CD4-positive, alpha-beta T cell (primary cell): ENCODE data around the gene PRICKLE4. TPM values are rescaled to one million over a fixed set of nuclear protein-coding genes. Genes with fewer than 3 reads are reported as not detected.

ENCODE experiments used
- ATAC-seq: fragments of 200-7000 bp; cut with Tn5 transposase; one replicate; pipeline ENCODE4 v1.10.0; 2022; ENCODE audit warnings: mild to moderate bottlenecking; ENCODE audit not compliant: poor library complexity
- CTCF ChIA-PET: fragments of 350-600 bp; sonication (Branson Sonifier 250); formaldehyde crosslinking; loops from one replicate; lab custom pipeline; 2021; ENCODE audit warnings: antibody characterized with exemption, inconsistent platforms; lab: Charles Lee
- POLR2A ChIA-PET: fragments of 350-600 bp; sonication (Branson Sonifier 250); formaldehyde crosslinking; loops from one replicate; lab custom pipeline; 2021; ENCODE audit warnings: antibody characterized with exemption, inconsistent platforms; lab: Charles Lee
- DNase-seq, 14 experiments: peaks; one replicate each; pipeline ENCODE4 v3.0.0-alpha.2; 2013 to 2020; ENCODE audit warnings: mixed read lengths in 2 of 14
- H3K27ac ChIP-seq, 2 donors: one replicate each; pipeline versions ENCODE4 v1.5.1 to v1.7.0; 2013; ENCODE audit warnings: low read length in 2 of 2, low read depth in 1 of 2, mild to moderate bottlenecking in 1 of 2
- H3K27me3 ChIP-seq, 2 experiments: 1 replicate in 1 of 2; 2 replicates in 1 of 2; pipeline versions ENCODE4 v1.6.1 to v1.7.0; 2013; ENCODE audit warnings: low read length in 2 of 2, control low read depth in 1 of 2, mild to moderate bottlenecking in 1 of 2, moderate library complexity in 1 of 2; ENCODE audit not compliant: insufficient read depth in 2 of 2, control insufficient read depth in 1 of 2
- H3K36me3 ChIP-seq: one replicate; pipeline ENCODE4 v1.6.1; 2013; ENCODE audit warnings: low read length, control low read depth; ENCODE audit not compliant: insufficient read depth
- H3K4me1 ChIP-seq: one replicate; pipeline ENCODE4 v1.6.1; 2013; ENCODE audit warnings: low read length, control low read depth; ENCODE audit not compliant: insufficient read depth
- H3K4me3 ChIP-seq: one replicate; pipeline ENCODE4 v1.5.1; 2013; ENCODE audit warnings: mild to moderate bottlenecking, low read length, moderate library complexity
- H3K9me3 ChIP-seq, 2 experiments: 1 replicate in 1 of 2; 2 replicates in 1 of 2; pipeline versions ENCODE4 v1.6.1 to v1.7.0; 2013; ENCODE audit warnings: low read length in 2 of 2, mild to moderate bottlenecking in 2 of 2, control low read depth in 1 of 2, moderate library complexity in 1 of 2; ENCODE audit not compliant: control insufficient read depth in 1 of 2, insufficient read depth in 1 of 2
- H3K27ac Mint-ChIP-seq: one replicate; pipeline ENCODE4 v1.8.0; 2020; ENCODE audit warnings: mixed read lengths
- H3K27me3 Mint-ChIP-seq: one replicate; pipeline ENCODE4 v1.8.0; 2021; ENCODE audit warnings: mixed read lengths
- H3K36me3 Mint-ChIP-seq: one replicate; pipeline ENCODE4 v1.8.0; 2021; ENCODE audit warnings: low read depth, mixed read lengths
- H3K4me1 Mint-ChIP-seq: one replicate; pipeline ENCODE4 v1.8.0; 2021; ENCODE audit warnings: low read depth, mixed read lengths
- H3K4me3 Mint-ChIP-seq: one replicate; pipeline ENCODE4 v1.8.0; 2020; ENCODE audit warnings: mild to moderate bottlenecking, mixed read lengths
- H3K9me3 Mint-ChIP-seq: one replicate; pipeline ENCODE4 v1.8.0; 2020; ENCODE audit warnings: mixed read lengths
- intact Hi-C, 2 experiments: fragments of 100-400 bp; cut with DNase I in 1 of 2; cut with micrococcal nuclease in 1 of 2; formaldehyde crosslinking; loops; one replicate each; pipeline versions ENCODE4 v1.15.1 to v1.9.0; 2023 to 2025; cut with DNase I, micrococcal nuclease
- total RNA-seq, 174 experiments: library from RNA in 2 of 174; stranded (reverse) in 2 of 174; gene quantifications; one replicate each; pipeline ENCODE4 v1.2.3 and lab custom pipeline; 2021 to 2026
- TF ChIP-seq, protein P1 (sequence below): fragments of 200-600 bp; IDR thresholded peaks from one replicate; pipeline ENCODE4 v1.8.0; 2022; ENCODE audit warnings: antibody characterized with exemption, mild to moderate bottlenecking

The PRICKLE4 gene
- total RNA-seq, 2 experiments from 2014 or later = not detected

DNA sequence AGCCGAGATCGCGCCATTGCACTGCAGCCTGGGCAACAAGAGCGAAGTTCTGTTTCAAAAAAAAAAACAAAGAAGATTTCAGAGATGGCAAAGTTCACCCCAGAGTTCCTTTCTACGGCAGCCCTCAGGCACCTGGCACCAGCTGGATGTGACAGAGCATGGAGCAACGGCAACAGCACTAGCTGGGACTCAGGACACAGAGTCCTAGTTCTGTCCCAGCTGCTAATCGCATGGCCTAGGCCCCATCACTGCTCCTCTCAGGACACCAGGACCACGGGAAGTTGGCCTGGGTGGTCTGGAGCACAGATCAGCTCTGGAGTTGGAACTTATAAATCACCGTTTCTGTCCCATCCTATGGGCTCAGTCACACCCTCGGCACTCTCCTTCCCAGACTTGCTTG is 34.5 kb upstream of the PRICKLE4 start:
- POLR2A ChIA-PET = no interaction called here
- intact Hi-C loops = no loop called here
- H3K4me1 ChIP-seq = no peaks in the 10 kb centered on the region

DNA sequence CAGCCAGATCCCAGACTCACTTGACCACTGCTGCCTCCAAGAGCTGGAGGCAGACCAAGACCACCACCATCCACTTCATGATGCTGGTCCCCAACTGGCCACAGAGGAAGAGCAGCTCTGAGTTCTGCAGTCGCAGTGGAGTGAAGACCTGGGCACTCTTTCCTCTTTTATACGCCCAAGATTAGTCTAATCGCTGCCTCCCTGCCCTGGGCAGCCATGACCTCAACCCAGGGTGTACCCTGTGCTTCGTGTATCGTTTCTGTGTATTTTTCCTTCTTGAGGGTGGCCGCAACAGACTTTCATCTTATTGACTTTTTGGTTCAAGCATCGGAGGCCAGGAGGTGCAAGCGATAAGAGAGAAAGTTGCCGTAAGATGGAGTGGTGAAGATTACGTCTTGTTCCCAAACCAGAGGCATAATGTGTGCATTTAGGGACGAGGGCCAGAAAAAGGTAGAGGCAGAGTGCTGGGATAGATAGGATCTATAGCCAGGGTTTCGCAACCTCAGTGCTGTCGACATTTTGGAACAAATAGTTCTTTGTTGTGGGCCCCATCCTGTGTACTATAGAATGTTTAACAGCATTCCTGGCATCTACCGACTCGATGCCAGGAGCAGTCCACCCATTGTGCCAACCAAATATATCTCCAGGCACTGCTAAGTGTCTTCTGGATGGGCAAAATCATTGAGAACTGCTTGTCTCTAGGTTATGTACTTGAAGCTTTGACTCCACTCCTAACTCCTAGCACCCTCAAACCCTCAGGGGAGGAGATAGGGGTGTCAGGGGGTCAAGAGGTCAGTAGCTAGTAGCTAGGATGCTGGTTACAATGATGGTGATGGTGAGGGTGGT is 33.1 kb upstream of the PRICKLE4 start, which contains the start of gene PGC:
PGC (minus strand) TSS at position 142 of the 846 bp plus-strand sequence; CDS start at position 79, 63 bp downstream.
- Histone ChIP-seq H3K4me3 (no peak within 1 kb of the TSS), H3K27me3 (peaks cover 0 to 3% of the 10 kb centered on the region in 2 experiments), H3K36me3 (no peaks in the 10 kb centered on the region), H3K9me3 (no peaks in the 10 kb centered on the region), H3K4me1 (no peaks in the 10 kb centered on the region), H3K27ac (no peak within 1 kb of the TSS)
- H3K27ac Mint-ChIP-seq = no peak within 1 kb of the TSS
- no peak within 1 kb of the TSS for H3K4me3 Mint-ChIP-seq
- no peaks in the 10 kb centered on the region for H3K36me3 Mint-ChIP-seq
- no peak for ATAC-seq
- intact Hi-C loops = no loop called here
- no peaks in the 10 kb centered on the region for H3K27me3 Mint-ChIP-seq
- no peak for DNase-seq
- ChIA-PET POLR2A (no interaction called here), CTCF (no interaction called here)
- no peaks in the 10 kb centered on the region for H3K9me3 Mint-ChIP-seq
- H3K4me1 Mint-ChIP-seq = no peaks in the 10 kb centered on the region
- TF ChIP-seq, protein P1, sequence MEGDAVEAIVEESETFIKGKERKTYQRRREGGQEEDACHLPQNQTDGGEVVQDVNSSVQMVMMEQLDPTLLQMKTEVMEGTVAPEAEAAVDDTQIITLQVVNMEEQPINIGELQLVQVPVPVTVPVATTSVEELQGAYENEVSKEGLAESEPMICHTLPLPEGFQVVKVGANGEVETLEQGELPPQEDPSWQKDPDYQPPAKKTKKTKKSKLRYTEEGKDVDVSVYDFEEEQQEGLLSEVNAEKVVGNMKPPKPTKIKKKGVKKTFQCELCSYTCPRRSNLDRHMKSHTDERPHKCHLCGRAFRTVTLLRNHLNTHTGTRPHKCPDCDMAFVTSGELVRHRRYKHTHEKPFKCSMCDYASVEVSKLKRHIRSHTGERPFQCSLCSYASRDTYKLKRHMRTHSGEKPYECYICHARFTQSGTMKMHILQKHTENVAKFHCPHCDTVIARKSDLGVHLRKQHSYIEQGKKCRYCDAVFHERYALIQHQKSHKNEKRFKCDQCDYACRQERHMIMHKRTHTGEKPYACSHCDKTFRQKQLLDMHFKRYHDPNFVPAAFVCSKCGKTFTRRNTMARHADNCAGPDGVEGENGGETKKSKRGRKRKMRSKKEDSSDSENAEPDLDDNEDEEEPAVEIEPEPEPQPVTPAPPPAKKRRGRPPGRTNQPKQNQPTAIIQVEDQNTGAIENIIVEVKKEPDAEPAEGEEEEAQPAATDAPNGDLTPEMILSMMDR = no peak

More for the DNA sequence above, 34.5 kb upstream of the PRICKLE4 start:
- Histone ChIP-seq H3K36me3 (no peaks in the 10 kb centered on the region), H3K27ac (no peak overlapping the region), H3K4me3 (no peak overlapping the region), H3K27me3 (peaks cover 0 to 3% of the 10 kb centered on the region in 2 experiments), H3K9me3 (no peaks in the 10 kb centered on the region)
- no peaks in the 10 kb centered on the region for H3K9me3 Mint-ChIP-seq
- CTCF ChIA-PET = no interaction called here
- H3K27me3 Mint-ChIP-seq = no peaks in the 10 kb centered on the region
- TF ChIP-seq, protein P1 = no peak
- no peak overlapping the region for H3K4me3 Mint-ChIP-seq
- DNase-seq = no peak
- H3K36me3 Mint-ChIP-seq = no peaks in the 10 kb centered on the region
- ATAC-seq = no peak
- no peaks in the 10 kb centered on the region for H3K4me1 Mint-ChIP-seq
- H3K27ac Mint-ChIP-seq = no peak overlapping the region

DNA sequence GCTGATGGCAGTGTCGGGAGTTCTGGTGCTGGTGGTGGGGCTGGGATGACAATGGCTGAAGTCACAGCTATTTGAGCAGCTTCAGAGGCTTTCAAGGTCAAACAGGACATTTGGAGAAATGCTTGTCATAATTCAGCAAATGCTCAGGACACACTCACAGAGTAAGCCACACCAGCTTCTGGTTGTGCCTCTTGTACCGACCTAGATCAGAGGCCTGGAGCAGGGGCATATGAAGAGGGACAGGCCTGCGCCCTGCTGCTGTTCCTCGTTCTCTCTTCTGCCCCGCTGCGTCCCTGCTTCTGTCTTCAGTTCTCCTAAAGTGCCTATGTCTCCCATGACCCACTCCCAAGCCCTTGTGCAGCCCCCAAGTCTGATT is 32.5 kb upstream of the PRICKLE4 start:
- POLR2A ChIA-PET = no interaction called here

More for the DNA sequence above, 32.5 kb upstream of the PRICKLE4 start:
- DNase-seq = no peak
- no peaks in the 10 kb centered on the region for H3K4me1 ChIP-seq
- Mint-ChIP-seq H3K36me3 (no peaks in the 10 kb centered on the region), H3K27me3 (no peaks in the 10 kb centered on the region), H3K9me3 (no peaks in the 10 kb centered on the region), H3K4me3 (no peak overlapping the region), H3K27ac (no peak overlapping the region), H3K4me1 (no peaks in the 10 kb centered on the region)
- no peak overlapping the region for H3K4me3 ChIP-seq
- H3K9me3 ChIP-seq = no peaks in the 10 kb centered on the region
- intact Hi-C loops = no loop called here
- CTCF ChIA-PET = no interaction called here
- H3K36me3 ChIP-seq = no peaks in the 10 kb centered on the region
- TF ChIP-seq, protein P1 = no peak
- peaks cover 0 to 3% of the 10 kb centered on the region in 2 experiments for H3K27me3 ChIP-seq
- H3K27ac ChIP-seq = no peak overlapping the region
- ATAC-seq = no peak
